Activated CD8-positive, alpha-beta T cell treated with anti-CD3 and anti-CD28 coated beads for 36 hours (primary cell): Measurements from ENCODE around the gene ZFYVE28. TPM values are rescaled to one million over a fixed set of nuclear protein-coding genes. Genes with fewer than 3 reads are reported as not detected.
A peak's percentile ranks its signal among the peaks of the same experiment; 100 is the strongest.

Source experiments
- ATAC-seq: fragments of 200-7000 bp; cut with Tn5 transposase; one replicate; pipeline ENCODE4 v1.10.0; 2021; ENCODE audit warnings: mild to moderate bottlenecking, moderate library complexity
- CTCF ChIA-PET: fragments of 350-600 bp; sonication (Branson Sonifier 250); formaldehyde crosslinking; loops from one replicate; lab custom pipeline; 2021; ENCODE audit warnings: antibody characterized with exemption; lab: Charles Lee
- POLR2A ChIA-PET: fragments of 350-600 bp; sonication (Branson Sonifier 250); formaldehyde crosslinking; loops from one replicate; lab custom pipeline; 2021; ENCODE audit warnings: antibody characterized with exemption; lab: Charles Lee
- DNase-seq: peaks from one replicate; pipeline ENCODE4 v3.0.0-alpha.2; 2020
- H3K27ac Mint-ChIP-seq: one replicate; pipeline ENCODE4 v1.8.0; 2021; ENCODE audit warnings: mild to moderate bottlenecking, mixed read lengths
- H3K27me3 Mint-ChIP-seq: one replicate; pipeline ENCODE4 v1.8.0; 2021; ENCODE audit warnings: mixed read lengths
- H3K36me3 Mint-ChIP-seq: one replicate; pipeline ENCODE4 v1.8.0; 2021; ENCODE audit warnings: low read depth, mixed read lengths
- H3K4me1 Mint-ChIP-seq: one replicate; pipeline ENCODE4 v1.8.0; 2021; ENCODE audit warnings: low read depth, mixed read lengths
- H3K4me3 Mint-ChIP-seq: one replicate; pipeline ENCODE4 v1.8.0; 2021; ENCODE audit warnings: mild to moderate bottlenecking, moderate library complexity, mixed read lengths
- H3K9me3 Mint-ChIP-seq: one replicate; pipeline ENCODE4 v1.8.0; 2021; ENCODE audit warnings: mixed read lengths
- intact Hi-C: fragments of 100-400 bp; cut with micrococcal nuclease; formaldehyde crosslinking; loops from one replicate; pipeline ENCODE4 v1.10.0; 2022
- total RNA-seq, 2 experiments: library from RNA; stranded (reverse); gene quantifications; one replicate each; pipeline ENCODE4 v1.2.3, GENCODE V29; 2021
- TF ChIP-seq, protein P1 (sequence below): fragments of 200-600 bp; IDR thresholded peaks from one replicate; pipeline ENCODE4 v1.8.0; 2022; ENCODE audit warnings: antibody characterized with exemption, mild to moderate bottlenecking

Gene ZFYVE28
- total RNA-seq, 2 experiments from 2014 or later = 4.9 to 7.0 TPM

DNA sequence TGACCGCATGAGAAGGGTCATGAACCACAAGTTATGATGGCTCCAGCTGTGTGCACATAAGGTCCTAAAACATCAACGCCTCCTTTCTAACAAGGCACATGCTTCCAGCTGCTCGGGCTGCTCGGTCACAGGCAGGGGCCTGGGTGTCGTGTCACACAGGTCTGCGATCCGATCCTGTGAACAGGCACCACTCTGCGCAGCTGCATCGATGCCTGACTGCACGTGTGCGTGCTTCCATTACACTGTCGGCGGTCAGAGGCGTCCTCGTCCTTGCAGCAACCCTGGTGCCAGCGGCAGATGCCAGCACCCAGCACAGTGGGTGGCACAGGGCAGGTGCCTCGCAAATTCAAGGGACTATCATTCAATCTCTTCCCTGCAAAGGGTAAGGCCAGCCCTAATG lies 23.9 kb downstream of the ZFYVE28 start:
- DNase-seq (no peak), ATAC-seq (no peak)
- ChIA-PET CTCF (no interaction called here), POLR2A (no interaction called here)
- no peaks in the 10 kb centered on the region for H3K36me3 Mint-ChIP-seq
- TF ChIP-seq, protein P1, sequence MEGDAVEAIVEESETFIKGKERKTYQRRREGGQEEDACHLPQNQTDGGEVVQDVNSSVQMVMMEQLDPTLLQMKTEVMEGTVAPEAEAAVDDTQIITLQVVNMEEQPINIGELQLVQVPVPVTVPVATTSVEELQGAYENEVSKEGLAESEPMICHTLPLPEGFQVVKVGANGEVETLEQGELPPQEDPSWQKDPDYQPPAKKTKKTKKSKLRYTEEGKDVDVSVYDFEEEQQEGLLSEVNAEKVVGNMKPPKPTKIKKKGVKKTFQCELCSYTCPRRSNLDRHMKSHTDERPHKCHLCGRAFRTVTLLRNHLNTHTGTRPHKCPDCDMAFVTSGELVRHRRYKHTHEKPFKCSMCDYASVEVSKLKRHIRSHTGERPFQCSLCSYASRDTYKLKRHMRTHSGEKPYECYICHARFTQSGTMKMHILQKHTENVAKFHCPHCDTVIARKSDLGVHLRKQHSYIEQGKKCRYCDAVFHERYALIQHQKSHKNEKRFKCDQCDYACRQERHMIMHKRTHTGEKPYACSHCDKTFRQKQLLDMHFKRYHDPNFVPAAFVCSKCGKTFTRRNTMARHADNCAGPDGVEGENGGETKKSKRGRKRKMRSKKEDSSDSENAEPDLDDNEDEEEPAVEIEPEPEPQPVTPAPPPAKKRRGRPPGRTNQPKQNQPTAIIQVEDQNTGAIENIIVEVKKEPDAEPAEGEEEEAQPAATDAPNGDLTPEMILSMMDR = no peak
- no peak overlapping the region for H3K27ac Mint-ChIP-seq
- intact Hi-C loops = no loop called here
- no peaks in the 10 kb centered on the region for H3K9me3 Mint-ChIP-seq
- H3K4me3 Mint-ChIP-seq = no peak overlapping the region
- H3K4me1 Mint-ChIP-seq = peaks cover 24% of the 10 kb centered on the region
- H3K27me3 Mint-ChIP-seq = peaks cover 11% of the 10 kb centered on the region

DNA sequence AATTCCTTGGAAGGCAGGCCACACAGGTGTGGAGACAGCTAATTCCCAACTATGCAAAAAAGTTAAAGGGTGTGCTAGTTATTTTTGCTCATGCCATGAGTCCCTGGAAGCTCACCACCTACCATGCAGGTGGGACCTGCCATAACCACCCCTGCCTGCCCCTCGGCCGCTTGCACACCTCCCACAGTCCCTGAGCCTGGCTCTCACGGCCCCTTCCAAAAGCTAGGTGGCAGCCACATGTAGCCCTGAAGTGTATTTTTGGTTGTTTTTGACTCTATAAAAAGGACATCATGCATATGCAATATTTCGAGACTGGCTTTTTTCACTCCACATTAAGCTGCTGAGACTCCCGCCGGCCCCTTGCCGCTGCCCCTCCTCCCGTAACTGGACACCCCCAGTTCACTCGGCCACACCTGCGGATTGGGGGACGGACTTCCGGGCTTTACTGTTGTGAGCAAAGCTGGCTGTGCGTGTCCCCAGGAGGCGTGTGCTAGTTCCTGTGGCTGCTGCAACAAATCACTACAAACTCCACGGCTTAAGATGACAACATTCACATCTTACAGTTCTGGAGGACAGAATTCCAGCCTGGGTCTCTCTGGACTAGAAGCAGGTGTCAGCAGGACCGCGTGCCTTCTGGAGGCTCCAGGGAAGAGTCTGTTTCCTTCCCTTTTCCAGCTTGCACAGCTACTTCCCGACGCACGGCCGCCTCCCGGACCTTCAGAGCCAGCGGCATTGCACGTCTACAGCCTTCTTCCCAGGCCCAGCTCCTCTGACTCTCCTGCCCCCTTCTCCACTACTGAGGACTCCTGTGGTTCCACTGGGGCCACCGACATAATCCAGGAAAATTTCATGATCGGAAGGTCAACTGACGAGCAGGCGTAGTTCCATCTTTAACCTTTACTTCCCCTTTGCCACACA lies 24.8 kb downstream of the ZFYVE28 start:
- H3K4me3 Mint-ChIP-seq = no peak overlapping the region
- H3K27ac Mint-ChIP-seq = no peak overlapping the region
- TF ChIP-seq, protein P1 = no peak
- DNase-seq (no peak), ATAC-seq (peak; percentile 58)
- ChIA-PET POLR2A (interaction anchor here (0.6 to 1.3 kb wide), 2 partner anchors 20 to 33 kb away, joined by 3 to 4 read pairs; no protein-coding TSS in a partner anchor), CTCF (interaction anchor here (0.8 to 2.5 kb wide), 5 partner anchors 8 to 121 kb away, joined by 3 to 12 read pairs (median 3); no protein-coding TSS in a partner anchor)
- no peaks in the 10 kb centered on the region for H3K36me3 Mint-ChIP-seq
- intact Hi-C loops = no loop called here
- H3K4me1 Mint-ChIP-seq = peaks cover 24% of the 10 kb centered on the region
- H3K9me3 Mint-ChIP-seq = no peaks in the 10 kb centered on the region
- H3K27me3 Mint-ChIP-seq = peaks cover 9% of the 10 kb centered on the region

DNA sequence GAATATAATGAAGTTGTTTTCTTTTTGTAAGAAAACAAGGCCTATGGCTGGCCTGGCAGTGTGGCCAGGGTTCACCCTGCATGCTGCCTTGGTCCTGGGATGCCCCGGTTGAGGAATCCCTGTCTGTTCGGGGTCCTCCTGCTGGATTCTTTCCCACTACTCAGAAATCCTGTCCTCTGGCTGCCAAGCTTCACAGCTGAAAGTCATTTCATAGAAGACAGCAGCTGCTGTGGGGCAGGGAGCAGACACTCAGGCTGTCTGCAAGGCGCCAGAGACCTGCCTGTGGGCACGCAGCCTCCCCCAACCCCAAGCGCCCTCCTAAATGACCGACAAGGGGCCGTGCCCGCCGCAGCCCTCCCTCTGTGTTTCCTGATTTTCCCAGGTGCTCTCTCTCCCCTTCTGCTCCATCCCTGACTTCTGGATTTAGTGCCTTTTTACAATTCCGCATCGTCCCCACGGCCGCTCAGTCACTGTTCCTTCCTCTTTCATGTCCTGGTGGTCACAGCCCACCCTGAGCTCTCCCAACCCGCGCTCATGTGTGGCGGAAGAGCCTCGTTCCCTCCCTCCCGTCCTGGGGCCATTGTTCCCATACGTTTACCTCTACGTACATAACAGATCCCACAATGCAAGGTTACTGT lies 27.5 kb downstream of the ZFYVE28 start:
- CTCF ChIA-PET = no interaction called here
- peaks cover 24% of the 10 kb centered on the region for H3K4me1 Mint-ChIP-seq
- H3K9me3 Mint-ChIP-seq = no peaks in the 10 kb centered on the region
- DNase-seq (no peak), ATAC-seq (no peak)
- H3K4me3 Mint-ChIP-seq = peak overlapping the region; percentile 11
- intact Hi-C loops = no loop called here
- peaks cover 9% of the 10 kb centered on the region for H3K27me3 Mint-ChIP-seq
- TF ChIP-seq, protein P1 = no peak
- no peak overlapping the region for H3K27ac Mint-ChIP-seq
- POLR2A ChIA-PET = no interaction called here
- H3K36me3 Mint-ChIP-seq = no peaks in the 10 kb centered on the region

DNA sequence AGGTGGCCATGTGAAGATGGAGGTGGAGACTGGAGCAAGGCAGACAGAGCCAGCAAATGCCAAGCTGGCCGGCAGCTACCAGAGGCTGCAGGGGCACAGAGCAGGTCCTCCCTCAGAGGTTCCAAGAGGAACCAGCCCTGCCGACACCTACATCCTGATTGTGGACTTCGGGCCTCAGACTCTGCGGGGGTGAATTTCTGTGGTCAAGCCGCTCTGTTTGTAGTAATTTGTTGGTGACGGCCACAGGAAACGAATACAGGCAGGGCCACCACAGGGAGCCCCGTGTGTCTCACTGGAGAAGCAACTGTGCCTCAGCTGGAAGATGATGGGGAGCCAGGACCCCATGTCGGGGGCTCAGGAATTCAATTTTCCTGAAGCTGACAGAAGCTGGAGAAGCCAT lies 28.3 kb downstream of the ZFYVE28 start:
- intact Hi-C loops = no loop called here
- no peak overlapping the region for H3K4me3 Mint-ChIP-seq
- no peak overlapping the region for H3K27ac Mint-ChIP-seq
- TF ChIP-seq, protein P1 = no peak
- no peak for DNase-seq
- ATAC-seq = no peak
- ChIA-PET CTCF (interaction anchor here (1.3 kb wide), 1 partner anchor 29 kb away, joined by 3 read pairs; the partner anchor contains the start of gene CFAP99), POLR2A (no interaction called here)
- peaks cover 9% of the 10 kb centered on the region for H3K27me3 Mint-ChIP-seq
- no peaks in the 10 kb centered on the region for H3K36me3 Mint-ChIP-seq
- no peaks in the 10 kb centered on the region for H3K9me3 Mint-ChIP-seq
- H3K4me1 Mint-ChIP-seq = peaks cover 24% of the 10 kb centered on the region

DNA sequence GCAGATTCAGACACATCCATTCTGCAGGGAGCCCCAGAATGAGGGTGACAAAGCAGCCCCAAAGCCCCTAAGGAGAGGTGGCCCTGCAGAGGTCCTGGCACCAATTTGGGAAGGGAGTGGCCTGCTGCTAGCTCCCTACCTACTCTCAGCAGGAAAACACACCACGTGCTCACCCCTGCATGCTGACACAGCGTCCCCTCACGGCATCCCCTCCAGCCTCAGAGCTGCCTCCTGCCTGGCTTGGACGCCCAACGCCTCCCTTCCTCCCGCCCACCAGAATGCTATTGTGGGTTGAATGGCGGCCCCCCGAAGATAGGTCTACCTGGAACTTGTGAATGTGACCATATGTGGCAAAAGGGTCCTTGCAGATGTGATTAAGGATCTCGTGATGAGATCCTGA lies 28.8 kb downstream of the ZFYVE28 start:
- H3K4me1 Mint-ChIP-seq = peaks cover 24% of the 10 kb centered on the region
- ChIA-PET CTCF (interaction anchor here (1.3 kb wide), 1 partner anchor 30 kb away, joined by 3 read pairs; the partner anchor contains the start of gene CFAP99), POLR2A (no interaction called here)
- DNase-seq = no peak
- intact Hi-C loops = no loop called here
- H3K9me3 Mint-ChIP-seq = no peaks in the 10 kb centered on the region
- H3K27ac Mint-ChIP-seq = no peak overlapping the region
- ATAC-seq = no peak
- no peak overlapping the region for H3K4me3 Mint-ChIP-seq
- peaks cover 9% of the 10 kb centered on the region for H3K27me3 Mint-ChIP-seq
- no peaks in the 10 kb centered on the region for H3K36me3 Mint-ChIP-seq
- TF ChIP-seq, protein P1 = no peak
